IPS-20b (cell line): Measurements from ENCODE around the gene RPS15.

Source experiments
- H3K27ac ChIP-seq: one replicate; pipeline ENCODE4 v1.5.1; 2013; ENCODE audit warnings: low read length
- H3K27me3 ChIP-seq: 2 replicates; pipeline ENCODE4 v1.6.1; 2013; ENCODE audit warnings: mild to moderate bottlenecking, low read length, inconsistent platforms; ENCODE audit not compliant: insufficient read depth
- H3K36me3 ChIP-seq: 2 replicates; pipeline ENCODE4 v1.6.1; 2013; ENCODE audit warnings: low read depth, mild to moderate bottlenecking, inconsistent platforms, low read length, moderate library complexity; ENCODE audit not compliant: insufficient read depth
- H3K4me1 ChIP-seq: 2 replicates; pipeline ENCODE4 v1.6.1; 2013; ENCODE audit warnings: mild to moderate bottlenecking, control low read depth, inconsistent platforms, low read length, moderate library complexity; ENCODE audit not compliant: insufficient read depth
- H3K4me3 ChIP-seq: 2 replicates; pipeline ENCODE4 v1.5.1; 2013; ENCODE audit warnings: mild to moderate bottlenecking, low read length, inconsistent platforms
- H3K9ac ChIP-seq: 2 replicates; pipeline ENCODE4 v1.6.1; 2013; ENCODE audit warnings: low read depth, mild to moderate bottlenecking, inconsistent platforms, low read length, moderate library complexity
- H3K9me3 ChIP-seq: 2 replicates; pipeline ENCODE4 v1.6.1; 2013; ENCODE audit warnings: mild to moderate bottlenecking, low read depth, low read length, inconsistent platforms; ENCODE audit not compliant: insufficient read depth

The RPS15 gene

GRCh38 chr19:1446713-1447481 lies 8.7 kb downstream of the RPS15 start:
- H3K9me3 ChIP-seq = no peaks in the 10 kb centered on the region
- H3K4me1 ChIP-seq = no peaks in the 10 kb centered on the region; the same call in 1 of the 2 replicates
- peaks cover 67% of the 10 kb centered on the region for H3K27me3 ChIP-seq
- H3K4me3 ChIP-seq = peak overlapping the region; percentile 42; the same call in 1 of the 2 replicates
- no peak overlapping the region for H3K9ac ChIP-seq
- H3K27ac ChIP-seq = no peak overlapping the region
- peaks cover 9% of the 10 kb centered on the region for H3K36me3 ChIP-seq

GRCh38 chr19:1447504-1447903 lies 9.3 kb downstream of the RPS15 start:
- no peak overlapping the region for H3K4me3 ChIP-seq
- no peak overlapping the region for H3K27ac ChIP-seq
- H3K9ac ChIP-seq = no peak overlapping the region
- H3K4me1 ChIP-seq = no peaks in the 10 kb centered on the region; the same call in 1 of the 2 replicates
- H3K27me3 ChIP-seq = peaks cover 73% of the 10 kb centered on the region
- H3K9me3 ChIP-seq = no peaks in the 10 kb centered on the region
- peaks cover 2% of the 10 kb centered on the region for H3K36me3 ChIP-seq

- Histone ChIP-seq H3K4me1 (no peaks in the 10 kb centered on the region; the same call in 1 of the 2 replicates), H3K27me3 (peaks cover 77% of the 10 kb centered on the region), H3K9ac (no peak overlapping the region), H3K27ac (no peak overlapping the region), H3K9me3 (no peaks in the 10 kb centered on the region), H3K4me3 (no peak overlapping the region), H3K36me3 (no peaks in the 10 kb centered on the region)
Measured at GRCh38 chr19:1447944-1448343, 9.7 kb downstream of the RPS15 start.

- no peaks in the 10 kb centered on the region; the same call in 1 of the 2 replicates for H3K4me1 ChIP-seq
- H3K4me3 ChIP-seq = peak within 1 kb of the TSS; percentile 56; the same call in 1 of the 2 replicates
- peaks cover 90% of the 10 kb centered on the region for H3K27me3 ChIP-seq
- no peaks in the 10 kb centered on the region for H3K9me3 ChIP-seq
- no peaks in the 10 kb centered on the region for H3K36me3 ChIP-seq
- no peak within 1 kb of the TSS for H3K27ac ChIP-seq
- H3K9ac ChIP-seq = peak within 1 kb of the TSS; percentile 32; the same call in 1 of the 2 replicates
Measured at GRCh38 chr19:1449467-1450442, 11.6 kb downstream of the RPS15 start, which contains the start of gene APC2. Gene APC2 (plus strand): TSS chr19:1450121. CDS start chr19:1453002, 2,881 bp downstream.

GRCh38 chr19:1450735-1451731 lies 12.8 kb downstream of the RPS15 start:
- Histone ChIP-seq H3K4me1 (no peaks in the 10 kb centered on the region; the same call in 1 of the 2 replicates), H3K4me3 (peak overlapping the region; percentile 56; the same call in 1 of the 2 replicates), H3K27me3 (peaks cover 98% of the 10 kb centered on the region), H3K27ac (no peak overlapping the region), H3K9me3 (no peaks in the 10 kb centered on the region), H3K9ac (no peak overlapping the region; the same call in 1 of the 2 replicates), H3K36me3 (no peaks in the 10 kb centered on the region)

- H3K27me3 ChIP-seq = peaks cover 98% of the 10 kb centered on the region
- no peaks in the 10 kb centered on the region for H3K36me3 ChIP-seq
- H3K27ac ChIP-seq = no peak overlapping the region
- H3K4me1 ChIP-seq = no peaks in the 10 kb centered on the region; the same call in 1 of the 2 replicates
- no peak overlapping the region; the same call in 1 of the 2 replicates for H3K9ac ChIP-seq
- H3K9me3 ChIP-seq = no peaks in the 10 kb centered on the region
- H3K4me3 ChIP-seq = peak overlapping the region; percentile 40; the same call in 1 of the 2 replicates
Measured at GRCh38 chr19:1451916-1452801, 14.0 kb downstream of the RPS15 start.

- no peak overlapping the region; the same call in 1 of the 2 replicates for H3K9ac ChIP-seq
- H3K36me3 ChIP-seq = no peaks in the 10 kb centered on the region
- no peak overlapping the region for H3K27ac ChIP-seq
- H3K27me3 ChIP-seq = peaks cover 98% of the 10 kb centered on the region
- H3K4me3 ChIP-seq = no peak overlapping the region
- H3K4me1 ChIP-seq = no peaks in the 10 kb centered on the region; the same call in 1 of the 2 replicates
- H3K9me3 ChIP-seq = no peaks in the 10 kb centered on the region
Measured at GRCh38 chr19:1452802-1453524, 14.8 kb downstream of the RPS15 start.

GRCh38 chr19:1453525-1454364 lies 15.5 kb downstream of the RPS15 start:
- no peak overlapping the region for H3K4me3 ChIP-seq
- no peak overlapping the region for H3K9ac ChIP-seq
- no peaks in the 10 kb centered on the region; the same call in 1 of the 2 replicates for H3K4me1 ChIP-seq
- H3K9me3 ChIP-seq = no peaks in the 10 kb centered on the region
- peaks cover 98% of the 10 kb centered on the region for H3K27me3 ChIP-seq
- no peak overlapping the region for H3K27ac ChIP-seq
- H3K36me3 ChIP-seq = no peaks in the 10 kb centered on the region

GRCh38 chr19:1455002-1455335 lies 16.8 kb downstream of the RPS15 start:
- Histone ChIP-seq H3K4me1 (no peaks in the 10 kb centered on the region; the same call in 1 of the 2 replicates), H3K9me3 (no peaks in the 10 kb centered on the region), H3K27ac (no peak overlapping the region), H3K9ac (no peak overlapping the region), H3K4me3 (peak overlapping the region; percentile 33; the same call in 1 of the 2 replicates), H3K36me3 (no peaks in the 10 kb centered on the region), H3K27me3 (peaks cover 98% of the 10 kb centered on the region)
